Measurements from ENCODE around the gene NR3C1.

- TF ChIP-seq CTCF (IDR thresholded peaks at IDR 0.05): no peak
- TF ChIP-seq EZH2 (IDR thresholded peaks at IDR 0.05; ENCODE audit: borderline replicate concordance, insufficient read depth, low read depth, low read length, poor library complexity, severe bottlenecking): no peak
These were observed 12.5 kb downstream of the NR3C1 start for GRCh38 chr5:143390941-143391340.
